ENCODE data around the gene BBOX1. TPM values are rescaled to one million over a fixed set of nuclear protein-coding genes. Genes with fewer than 3 reads are reported as not detected.

Gene BBOX1
- total RNA-seq, 2 experiments from 2014 or later: not detected

- H3K36me3 Mint-ChIP-seq: no peaks in the 10 kb centered on the region
- no peak for ATAC-seq
- H3K27ac Mint-ChIP-seq: no peak overlapping the region
- no peaks in the 10 kb centered on the region for H3K4me1 Mint-ChIP-seq
- H3K9me3 Mint-ChIP-seq (ENCODE audit: low read depth): peaks cover 14% of the 10 kb centered on the region
- no peaks in the 10 kb centered on the region for H3K27me3 Mint-ChIP-seq
- DNase-seq: no peak
- CTCF ChIA-PET: no interaction called here
- H3K4me3 Mint-ChIP-seq: no peak overlapping the region
These were observed 99.2 kb downstream of the BBOX1 start for GRCh38 chr11:27139742-27140367.

GRCh38 chr11:27141576-27141975 lies 101.0 kb downstream of the BBOX1 start:
- Mint-ChIP-seq H3K9me3 (ENCODE audit: low read depth) (peaks cover 13% of the 10 kb centered on the region), H3K36me3 (no peaks in the 10 kb centered on the region), H3K27ac (no peak overlapping the region), H3K4me3 (no peak overlapping the region), H3K4me1 (no peaks in the 10 kb centered on the region), H3K27me3 (no peaks in the 10 kb centered on the region)
- CTCF ChIA-PET: no interaction called here
- no peak for DNase-seq
- no peak for ATAC-seq

- CTCF ChIA-PET: no interaction called here
- no peak for DNase-seq
- Mint-ChIP-seq H3K9me3 (ENCODE audit: low read depth) (no peaks in the 10 kb centered on the region), H3K27ac (no peak overlapping the region), H3K27me3 (no peaks in the 10 kb centered on the region), H3K4me3 (no peak overlapping the region), H3K4me1 (no peaks in the 10 kb centered on the region), H3K36me3 (no peaks in the 10 kb centered on the region)
- no peak for ATAC-seq
These were observed 107.3 kb downstream of the BBOX1 start for GRCh38 chr11:27147916-27148315.

GRCh38 chr11:27148506-27148905 lies 107.9 kb downstream of the BBOX1 start:
- no peak for DNase-seq
- no peaks in the 10 kb centered on the region for H3K27me3 Mint-ChIP-seq

GRCh38 chr11:27150098-27150497 lies 109.5 kb downstream of the BBOX1 start:
- Mint-ChIP-seq H3K4me1 (no peaks in the 10 kb centered on the region), H3K9me3 (ENCODE audit: low read depth) (no peaks in the 10 kb centered on the region), H3K4me3 (no peak overlapping the region), H3K27ac (no peak overlapping the region), H3K36me3 (no peaks in the 10 kb centered on the region), H3K27me3 (no peaks in the 10 kb centered on the region)
- CTCF ChIA-PET: no interaction called here
- no peak for DNase-seq
- no peak for ATAC-seq

More at GRCh38 chr11:27148506-27148905, 107.9 kb downstream of the BBOX1 start:
- CTCF ChIA-PET: no interaction called here
- H3K9me3 Mint-ChIP-seq (ENCODE audit: low read depth): no peaks in the 10 kb centered on the region
- no peaks in the 10 kb centered on the region for H3K4me1 Mint-ChIP-seq
- no peak overlapping the region for H3K27ac Mint-ChIP-seq
- no peak for ATAC-seq
- no peak overlapping the region for H3K4me3 Mint-ChIP-seq
- no peaks in the 10 kb centered on the region for H3K36me3 Mint-ChIP-seq

- Mint-ChIP-seq H3K27me3 (no peaks in the 10 kb centered on the region), H3K4me3 (no peak overlapping the region), H3K36me3 (no peaks in the 10 kb centered on the region), H3K27ac (no peak overlapping the region), H3K9me3 (ENCODE audit: low read depth) (no peaks in the 10 kb centered on the region), H3K4me1 (no peaks in the 10 kb centered on the region)
- CTCF ChIA-PET: interaction anchor here (1.1 kb wide), 1 partner anchor 9 kb away, joined by 4 read pairs; no protein-coding TSS in a partner anchor
- no peak for DNase-seq
- no peak for ATAC-seq
These were observed 112.5 kb downstream of the BBOX1 start for GRCh38 chr11:27153136-27153535.

GRCh38 chr11:27158456-27159334 lies 118.1 kb downstream of the BBOX1 start:
- no peaks in the 10 kb centered on the region for H3K9me3 Mint-ChIP-seq (ENCODE audit: low read depth)
- CTCF ChIA-PET: interaction anchor here (1.9 kb wide), 1 partner anchor 326 kb away, joined by 10 read pairs; no protein-coding TSS in a partner anchor
- H3K36me3 Mint-ChIP-seq: no peaks in the 10 kb centered on the region
- DNase-seq: peak; percentile 41
- ATAC-seq: no peak
- no peaks in the 10 kb centered on the region for H3K27me3 Mint-ChIP-seq
- H3K4me3 Mint-ChIP-seq: no peak overlapping the region
- H3K4me1 Mint-ChIP-seq: no peaks in the 10 kb centered on the region
- no peak overlapping the region for H3K27ac Mint-ChIP-seq

- Mint-ChIP-seq H3K36me3 (no peaks in the 10 kb centered on the region), H3K27me3 (no peaks in the 10 kb centered on the region), H3K4me1 (no peaks in the 10 kb centered on the region), H3K27ac (no peak overlapping the region), H3K9me3 (ENCODE audit: low read depth) (no peaks in the 10 kb centered on the region), H3K4me3 (no peak overlapping the region)
- ATAC-seq (no peak), DNase-seq (no peak)
- CTCF ChIA-PET: interaction anchor here (1.9 kb wide), 1 partner anchor 325 kb away, joined by 10 read pairs; no protein-coding TSS in a partner anchor
These were observed 118.7 kb downstream of the BBOX1 start for GRCh38 chr11:27159335-27159679.

GRCh38 chr11:27161071-27161470 lies 120.5 kb downstream of the BBOX1 start:
- H3K36me3 Mint-ChIP-seq: no peaks in the 10 kb centered on the region
- H3K9me3 Mint-ChIP-seq (ENCODE audit: low read depth): no peaks in the 10 kb centered on the region
- CTCF ChIA-PET: no interaction called here
- no peak overlapping the region for H3K4me3 Mint-ChIP-seq
- H3K27ac Mint-ChIP-seq: no peak overlapping the region
- DNase-seq (no peak), ATAC-seq (no peak)
- H3K27me3 Mint-ChIP-seq: no peaks in the 10 kb centered on the region
- no peaks in the 10 kb centered on the region for H3K4me1 Mint-ChIP-seq

- no peak for DNase-seq
- Mint-ChIP-seq H3K36me3 (no peaks in the 10 kb centered on the region), H3K9me3 (ENCODE audit: low read depth) (no peaks in the 10 kb centered on the region), H3K27me3 (no peaks in the 10 kb centered on the region), H3K4me3 (no peak overlapping the region), H3K4me1 (no peaks in the 10 kb centered on the region), H3K27ac (no peak overlapping the region)
- no peak for ATAC-seq
- CTCF ChIA-PET: interaction anchor here (1.3 to 1.4 kb wide), 2 partner anchors 9 to 323 kb away, joined by 3 to 4 read pairs; no protein-coding TSS in a partner anchor
These were observed 121.6 kb downstream of the BBOX1 start for GRCh38 chr11:27162237-27162636.

GRCh38 chr11:27166130-27166529 lies 125.5 kb downstream of the BBOX1 start:
- ATAC-seq: no peak
- Mint-ChIP-seq H3K27me3 (no peaks in the 10 kb centered on the region), H3K4me1 (no peaks in the 10 kb centered on the region), H3K36me3 (no peaks in the 10 kb centered on the region), H3K4me3 (no peak overlapping the region), H3K27ac (no peak overlapping the region), H3K9me3 (ENCODE audit: low read depth) (no peaks in the 10 kb centered on the region)
- DNase-seq: no peak
- CTCF ChIA-PET: no interaction called here

GRCh38 chr11:27171376-27171958 lies 130.9 kb downstream of the BBOX1 start:
- Mint-ChIP-seq H3K4me3 (no peak overlapping the region), H3K27me3 (no peaks in the 10 kb centered on the region), H3K9me3 (ENCODE audit: low read depth) (no peaks in the 10 kb centered on the region), H3K36me3 (no peaks in the 10 kb centered on the region), H3K27ac (no peak overlapping the region), H3K4me1 (no peaks in the 10 kb centered on the region)
- no peak for DNase-seq
- CTCF ChIA-PET: no interaction called here
- no peak for ATAC-seq

- no peaks in the 10 kb centered on the region for H3K4me1 Mint-ChIP-seq
- CTCF ChIA-PET: interaction anchor here (1.0 kb wide), 1 partner anchor 10 kb away, joined by 3 read pairs; no protein-coding TSS in a partner anchor
- H3K36me3 Mint-ChIP-seq: no peaks in the 10 kb centered on the region
- no peak overlapping the region for H3K4me3 Mint-ChIP-seq
- H3K27ac Mint-ChIP-seq: no peak overlapping the region
- ATAC-seq (no peak), DNase-seq (no peak)
- H3K27me3 Mint-ChIP-seq: peaks cover 4% of the 10 kb centered on the region
- H3K9me3 Mint-ChIP-seq (ENCODE audit: low read depth): no peaks in the 10 kb centered on the region
These were observed 132.9 kb downstream of the BBOX1 start for GRCh38 chr11:27173545-27173944.
